GM23338 (cell line): Measurements from ENCODE around the gene UBQLN4. TPM values are rescaled to one million over a fixed set of nuclear protein-coding genes. Genes with fewer than 3 reads are reported as not detected.

Experiments used
- ATAC-seq: fragments of 200-7000 bp; cut with Tn5 transposase; 3 replicates; pipeline ENCODE4 v1.9.1; 2020
- DNase-seq: peaks from one replicate; pipeline ENCODE4 v3.0.0-alpha.2; 2015; ENCODE audit warnings: low spot score
- H2AFZ ChIP-seq: fragments of 200-600 bp; sonication (generic); 2 replicates; pipeline ENCODE4 v1.8.0; 2016; ENCODE audit warnings: antibody characterized with exemption, mild to moderate bottlenecking, moderate library complexity
- H3F3A ChIP-seq: fragments of 200-600 bp; sonication (generic); replicated peaks from 2 replicates; pipeline ENCODE4 v1.8.0; 2017; ENCODE audit warnings: antibody characterized with exemption, mixed run types, low read depth
- H3K27ac ChIP-seq: fragments of 200-600 bp; sonication (generic); 2 replicates; pipeline ENCODE4 v1.6.1; 2016; ENCODE audit warnings: low read depth
- H3K27me3 ChIP-seq: fragments of 200-600 bp; sonication (generic); 2 replicates; pipeline ENCODE4 v1.8.0; 2016; ENCODE audit warnings: mild to moderate bottlenecking, mixed run types, moderate library complexity; ENCODE audit not compliant: insufficient read depth
- H3K36me3 ChIP-seq: fragments of 200-600 bp; sonication (generic); 2 replicates; pipeline ENCODE4 v1.8.0; 2016; ENCODE audit warnings: mild to moderate bottlenecking; ENCODE audit not compliant: insufficient read depth
- H3K4me1 ChIP-seq: fragments of 200-600 bp; sonication (generic); 2 replicates; pipeline ENCODE4 v1.8.0; 2016; ENCODE audit warnings: mild to moderate bottlenecking, moderate library complexity; ENCODE audit not compliant: insufficient read depth
- H3K4me2 ChIP-seq: fragments of 200-600 bp; sonication (generic); 2 replicates; pipeline ENCODE4 v1.7.1; 2017; ENCODE audit warnings: mixed run types
- H3K4me3 ChIP-seq: fragments of 200-600 bp; sonication (generic); 2 replicates; pipeline ENCODE4 v1.6.1; 2016; ENCODE audit warnings: mixed run types
- H3K79me2 ChIP-seq: fragments of 200-600 bp; sonication (generic); replicated peaks from 2 replicates; pipeline ENCODE4 v1.8.0; 2017; ENCODE audit warnings: mild to moderate bottlenecking; ENCODE audit not compliant: insufficient read depth
- H3K9me2 ChIP-seq: fragments of 200-600 bp; sonication (generic); 2 replicates; pipeline ENCODE4 v1.8.0; 2017; ENCODE audit not compliant: insufficient read depth
- H4K20me1 ChIP-seq: fragments of 200-600 bp; sonication (generic); replicated peaks from 2 replicates; pipeline ENCODE4 v1.8.0; 2017; ENCODE audit warnings: mild to moderate bottlenecking; ENCODE audit not compliant: insufficient read depth
- H3K27ac Mint-ChIP-seq: 2 replicates; pipeline ENCODE4 v1.8.0; 2020; ENCODE audit warnings: inconsistent platforms, mild to moderate bottlenecking, moderate library complexity, mixed read lengths
- H3K27me3 Mint-ChIP-seq: 3 replicates; pipeline ENCODE4 v1.8.0; 2022; ENCODE audit warnings: low read depth, mild to moderate bottlenecking, moderate library complexity, mixed read lengths, inconsistent platforms; ENCODE audit not compliant: insufficient read depth, poor library complexity
- H3K36me3 Mint-ChIP-seq: 3 replicates; pipeline ENCODE4 v1.8.0; 2021; ENCODE audit warnings: low read depth, mild to moderate bottlenecking, inconsistent platforms, moderate library complexity, mixed read lengths
- H3K4me1 Mint-ChIP-seq: 3 replicates; pipeline ENCODE4 v1.8.0; 2020; ENCODE audit warnings: mild to moderate bottlenecking, inconsistent platforms, mixed read lengths
- H3K4me3 Mint-ChIP-seq: 3 replicates; pipeline ENCODE4 v1.8.0; 2021; ENCODE audit warnings: moderate library complexity, mild to moderate bottlenecking, inconsistent platforms, mixed read lengths
- H3K9me3 Mint-ChIP-seq: 3 replicates; pipeline ENCODE4 v1.8.0; 2020; ENCODE audit warnings: moderate library complexity, mild to moderate bottlenecking, inconsistent platforms, mixed read lengths
- CREB1 ChIP-seq: fragments of 250-450 bp; sonication (Bioruptor Pico); IDR thresholded peaks from 2 replicates; pipeline ENCODE4 v1.5.0; 2020; ENCODE audit warnings: low read depth, mild to moderate bottlenecking, moderate library complexity
- EZH2 ChIP-seq: fragments of 200-600 bp; sonication (generic); IDR thresholded peaks from one replicate; pipeline ENCODE4 v1.8.0; 2017; ENCODE audit warnings: antibody characterized with exemption, mild to moderate bottlenecking, low read depth; ENCODE audit not compliant: unreplicated experiment
- EZH2phosphoT487 ChIP-seq: fragments of 200-600 bp; sonication (generic); IDR thresholded peaks from one replicate; pipeline ENCODE4 v1.8.1; 2018; ENCODE audit warnings: antibody characterized with exemption; ENCODE audit not compliant: unreplicated experiment
- JUNB ChIP-seq: IDR thresholded peaks from one replicate; pipeline ENCODE4 v1.6.1; 2016; ENCODE audit warnings: antibody characterized with exemption; ENCODE audit not compliant: unreplicated experiment
- NANOG ChIP-seq: IDR thresholded peaks from 2 replicates; pipeline ENCODE4 v1.6.1; 2016; ENCODE audit warnings: antibody characterized with exemption, borderline replicate concordance
- POLR2AphosphoS5 ChIP-seq: IDR thresholded peaks from 2 replicates; pipeline ENCODE4 v1.6.1; 2016; ENCODE audit warnings: antibody characterized with exemption, low read depth
- STAT1 ChIP-seq: IDR thresholded peaks from one replicate; pipeline ENCODE4 v1.6.1; 2016; ENCODE audit warnings: antibody characterized with exemption; ENCODE audit not compliant: unreplicated experiment
- ZNF114 ChIP-seq: fragments of 250-450 bp; sonication (Bioruptor Pico); IDR thresholded peaks from 2 replicates; pipeline ENCODE4 v1.5.0; 2020; ENCODE audit warnings: mild to moderate bottlenecking, moderate library complexity
- ZNF331 ChIP-seq: fragments of 250-450 bp; sonication (Bioruptor Pico); IDR thresholded peaks from 2 replicates; pipeline ENCODE4 v1.5.0; 2020; ENCODE audit warnings: low read depth, mild to moderate bottlenecking, moderate library complexity
- ZNF462 ChIP-seq: fragments of 250-450 bp; sonication (Bioruptor Pico); IDR thresholded peaks from 2 replicates; pipeline ENCODE4 v1.5.0; 2020; ENCODE audit warnings: mild to moderate bottlenecking, moderate library complexity
- polyA plus RNA-seq: library from polyadenylated mRNA; unstranded; fragments of >200 nt; fragmentation: Nextera tagmentation; extraction: Ambion mirVana; gene quantifications from 2 replicates; pipeline ENCODE4 v1.2.1, GENCODE V29; 2016
- total RNA-seq: library from RNA; depleted of rRNA; stranded (reverse); fragments of >200 nt; shearing (Covaris generic); gene quantifications from 2 replicates; pipeline ENCODE4 v1.2.3, GENCODE V29; 2014
- TF ChIP-seq, protein P1 (sequence below): IDR thresholded peaks from one replicate; pipeline ENCODE4 v1.6.1; 2018; ENCODE audit warnings: antibody characterized with exemption; ENCODE audit not compliant: unreplicated experiment
- TF ChIP-seq, protein P2 (sequence below): IDR thresholded peaks from 2 replicates; pipeline ENCODE4 v1.6.1; 2016; ENCODE audit warnings: antibody characterized with exemption
- TF ChIP-seq, protein P3 (sequence below), 2 experiments: fragments of 200-600 bp in 1 of 2; sonication (generic) in 1 of 2; conservative IDR thresholded peaks; 2 replicates each; pipeline versions ENCODE4 v1.5.1 to v1.6.1; 2016 to 2017; ENCODE audit warnings: antibody characterized with exemption in 2 of 2, low read depth in 2 of 2, mild to moderate bottlenecking in 2 of 2, moderate library complexity in 1 of 2

UBQLN4 gene
- total and polyA plus RNA-seq, 2 experiments from 2014 or later: 10.0 to 30.5 TPM

DNA sequence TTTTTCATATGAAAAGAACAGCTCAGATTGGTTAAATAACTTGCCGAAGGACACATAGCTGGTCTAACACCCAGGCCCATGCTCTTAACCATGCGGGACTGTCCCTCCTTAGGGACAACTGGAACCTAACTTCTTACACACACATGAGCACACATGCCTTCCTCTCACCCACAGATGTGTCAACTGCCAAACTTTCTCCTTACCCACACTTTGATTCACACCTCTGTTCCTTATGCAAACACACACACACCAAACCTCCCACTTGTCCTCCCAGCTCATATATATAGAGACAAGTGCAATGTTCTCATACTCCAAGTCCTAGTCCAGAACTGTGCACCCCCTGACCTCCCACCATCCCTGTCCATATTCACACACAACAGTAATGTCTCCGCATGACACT lies 11.6 kb upstream of the UBQLN4 start:
- H3K4me1 Mint-ChIP-seq: peaks cover 45% of the 10 kb centered on the region
- no peak overlapping the region for H3K4me2 ChIP-seq
- peaks cover 20% of the 10 kb centered on the region for H3K4me1 ChIP-seq
- 0 out of 2 replicates have a peak, but pooled peaks cover 4% of the 10 kb centered on the region for H3K79me2 ChIP-seq
- ATAC-seq (no peak), DNase-seq (no peak)
- peaks cover 7% of the 10 kb centered on the region; the same call in 1 of the 2 replicates for H3K27me3 ChIP-seq
- H2AFZ ChIP-seq: no peak overlapping the region
- peaks cover 33% of the 10 kb centered on the region for H3K36me3 Mint-ChIP-seq
- no peak overlapping the region for H3K27ac Mint-ChIP-seq
- H3F3A ChIP-seq: peaks cover 16% of the 10 kb centered on the region; the same call in 1 of the 2 replicates
- no peak overlapping the region for H3K4me3 ChIP-seq
- no peaks in the 10 kb centered on the region for H3K9me2 ChIP-seq
- no peak overlapping the region; the same call in 2 of the 3 replicates for H3K4me3 Mint-ChIP-seq
- no peak overlapping the region for H3K27ac ChIP-seq
- TF ChIP-seq STAT1 (no peak), ZNF114 (CRISPR knock-in tag) (no peak), CREB1 (CRISPR knock-in tag) (no peak), NANOG (no peak), EZH2 (no peak), POLR2AphosphoS5 (no peak), EZH2phosphoT487 (no peak), JUNB (no peak), ZNF462 (CRISPR knock-in tag) (no peak), ZNF331 (CRISPR knock-in tag) (no peak)
- TF ChIP-seq, protein P1, sequence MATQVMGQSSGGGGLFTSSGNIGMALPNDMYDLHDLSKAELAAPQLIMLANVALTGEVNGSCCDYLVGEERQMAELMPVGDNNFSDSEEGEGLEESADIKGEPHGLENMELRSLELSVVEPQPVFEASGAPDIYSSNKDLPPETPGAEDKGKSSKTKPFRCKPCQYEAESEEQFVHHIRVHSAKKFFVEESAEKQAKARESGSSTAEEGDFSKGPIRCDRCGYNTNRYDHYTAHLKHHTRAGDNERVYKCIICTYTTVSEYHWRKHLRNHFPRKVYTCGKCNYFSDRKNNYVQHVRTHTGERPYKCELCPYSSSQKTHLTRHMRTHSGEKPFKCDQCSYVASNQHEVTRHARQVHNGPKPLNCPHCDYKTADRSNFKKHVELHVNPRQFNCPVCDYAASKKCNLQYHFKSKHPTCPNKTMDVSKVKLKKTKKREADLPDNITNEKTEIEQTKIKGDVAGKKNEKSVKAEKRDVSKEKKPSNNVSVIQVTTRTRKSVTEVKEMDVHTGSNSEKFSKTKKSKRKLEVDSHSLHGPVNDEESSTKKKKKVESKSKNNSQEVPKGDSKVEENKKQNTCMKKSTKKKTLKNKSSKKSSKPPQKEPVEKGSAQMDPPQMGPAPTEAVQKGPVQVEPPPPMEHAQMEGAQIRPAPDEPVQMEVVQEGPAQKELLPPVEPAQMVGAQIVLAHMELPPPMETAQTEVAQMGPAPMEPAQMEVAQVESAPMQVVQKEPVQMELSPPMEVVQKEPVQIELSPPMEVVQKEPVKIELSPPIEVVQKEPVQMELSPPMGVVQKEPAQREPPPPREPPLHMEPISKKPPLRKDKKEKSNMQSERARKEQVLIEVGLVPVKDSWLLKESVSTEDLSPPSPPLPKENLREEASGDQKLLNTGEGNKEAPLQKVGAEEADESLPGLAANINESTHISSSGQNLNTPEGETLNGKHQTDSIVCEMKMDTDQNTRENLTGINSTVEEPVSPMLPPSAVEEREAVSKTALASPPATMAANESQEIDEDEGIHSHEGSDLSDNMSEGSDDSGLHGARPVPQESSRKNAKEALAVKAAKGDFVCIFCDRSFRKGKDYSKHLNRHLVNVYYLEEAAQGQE: no peak
- TF ChIP-seq, protein P2, sequence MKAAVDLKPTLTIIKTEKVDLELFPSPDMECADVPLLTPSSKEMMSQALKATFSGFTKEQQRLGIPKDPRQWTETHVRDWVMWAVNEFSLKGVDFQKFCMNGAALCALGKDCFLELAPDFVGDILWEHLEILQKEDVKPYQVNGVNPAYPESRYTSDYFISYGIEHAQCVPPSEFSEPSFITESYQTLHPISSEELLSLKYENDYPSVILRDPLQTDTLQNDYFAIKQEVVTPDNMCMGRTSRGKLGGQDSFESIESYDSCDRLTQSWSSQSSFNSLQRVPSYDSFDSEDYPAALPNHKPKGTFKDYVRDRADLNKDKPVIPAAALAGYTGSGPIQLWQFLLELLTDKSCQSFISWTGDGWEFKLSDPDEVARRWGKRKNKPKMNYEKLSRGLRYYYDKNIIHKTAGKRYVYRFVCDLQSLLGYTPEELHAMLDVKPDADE: no peak
- TF ChIP-seq, protein P3, sequence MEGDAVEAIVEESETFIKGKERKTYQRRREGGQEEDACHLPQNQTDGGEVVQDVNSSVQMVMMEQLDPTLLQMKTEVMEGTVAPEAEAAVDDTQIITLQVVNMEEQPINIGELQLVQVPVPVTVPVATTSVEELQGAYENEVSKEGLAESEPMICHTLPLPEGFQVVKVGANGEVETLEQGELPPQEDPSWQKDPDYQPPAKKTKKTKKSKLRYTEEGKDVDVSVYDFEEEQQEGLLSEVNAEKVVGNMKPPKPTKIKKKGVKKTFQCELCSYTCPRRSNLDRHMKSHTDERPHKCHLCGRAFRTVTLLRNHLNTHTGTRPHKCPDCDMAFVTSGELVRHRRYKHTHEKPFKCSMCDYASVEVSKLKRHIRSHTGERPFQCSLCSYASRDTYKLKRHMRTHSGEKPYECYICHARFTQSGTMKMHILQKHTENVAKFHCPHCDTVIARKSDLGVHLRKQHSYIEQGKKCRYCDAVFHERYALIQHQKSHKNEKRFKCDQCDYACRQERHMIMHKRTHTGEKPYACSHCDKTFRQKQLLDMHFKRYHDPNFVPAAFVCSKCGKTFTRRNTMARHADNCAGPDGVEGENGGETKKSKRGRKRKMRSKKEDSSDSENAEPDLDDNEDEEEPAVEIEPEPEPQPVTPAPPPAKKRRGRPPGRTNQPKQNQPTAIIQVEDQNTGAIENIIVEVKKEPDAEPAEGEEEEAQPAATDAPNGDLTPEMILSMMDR (conservative IDR thresholded peaks at IDR 0.05; ENCODE audit: low read depth in 2 of 2): no peak
- peaks cover 22% of the 10 kb centered on the region for H3K27me3 Mint-ChIP-seq
- H4K20me1 ChIP-seq: peaks cover 13% of the 10 kb centered on the region
- no peaks in the 10 kb centered on the region for H3K36me3 ChIP-seq
- H3K9me3 Mint-ChIP-seq: no peaks in the 10 kb centered on the region
